Effector memory CD4-positive, alpha-beta T cell (primary cell): ENCODE measurements around the gene MAPKAP1.

Experiments used
- DNase-seq, 3 donors: peaks; one replicate each; pipeline ENCODE4 v3.0.0-alpha.2; 2020
- H3K27ac ChIP-seq: 2 replicates; pipeline ENCODE4 v1.7.0; 2013; ENCODE audit warnings: mild to moderate bottlenecking, low read length, moderate library complexity; ENCODE audit not compliant: insufficient read depth, poor library complexity, severe bottlenecking
- H3K27me3 ChIP-seq: replicated peaks from 2 replicates; pipeline ENCODE4 v1.7.0; 2013; ENCODE audit warnings: mild to moderate bottlenecking, low read length; ENCODE audit not compliant: insufficient read depth, control insufficient read depth, poor library complexity, severe bottlenecking
- H3K36me3 ChIP-seq: 2 replicates; pipeline ENCODE4 v1.7.0; 2013; ENCODE audit warnings: mild to moderate bottlenecking, low read length, moderate library complexity; ENCODE audit not compliant: control insufficient read depth, insufficient read depth
- H3K4me1 ChIP-seq: 2 replicates; pipeline ENCODE4 v1.7.0; 2013; ENCODE audit warnings: low read length, mild to moderate bottlenecking; ENCODE audit not compliant: control insufficient read depth, insufficient read depth, poor library complexity, severe bottlenecking
- H3K4me3 ChIP-seq: 2 replicates; pipeline ENCODE4 v1.7.0; 2013; ENCODE audit warnings: low read length, low read depth, mild to moderate bottlenecking; ENCODE audit not compliant: insufficient read depth, poor library complexity, severe bottlenecking
- H3K9me3 ChIP-seq: 2 replicates; pipeline ENCODE4 v1.7.0; 2013; ENCODE audit warnings: mild to moderate bottlenecking, low read length, moderate library complexity; ENCODE audit not compliant: control insufficient read depth

The MAPKAP1 gene

DNA sequence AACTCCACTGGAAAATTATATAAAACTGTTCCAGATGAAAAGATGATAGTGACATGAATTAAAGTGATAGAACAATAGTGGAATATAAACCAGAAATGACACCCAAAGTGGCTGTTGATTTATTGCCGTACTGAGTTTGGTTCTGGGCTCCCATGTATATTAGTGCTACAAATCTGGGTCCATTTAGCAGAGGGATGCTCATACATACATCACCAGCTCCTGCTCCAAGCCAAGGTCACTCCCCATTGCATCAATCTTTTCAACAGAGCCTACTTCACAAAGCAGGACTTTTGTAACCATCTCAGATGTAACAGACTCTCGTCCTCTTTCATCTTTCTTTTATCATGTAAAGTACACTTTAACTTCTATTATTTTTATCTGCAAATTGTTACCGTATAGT lies 236.8 kb downstream of the MAPKAP1 start:
- Histone ChIP-seq H3K27me3 (no peaks in the 10 kb centered on the region), H3K36me3 (peaks cover 27% of the 10 kb centered on the region), H3K27ac (no peak overlapping the region), H3K4me1 (no peaks in the 10 kb centered on the region), H3K9me3 (no peaks in the 10 kb centered on the region), H3K4me3 (no peak overlapping the region)
- DNase-seq, result no peak

DNA sequence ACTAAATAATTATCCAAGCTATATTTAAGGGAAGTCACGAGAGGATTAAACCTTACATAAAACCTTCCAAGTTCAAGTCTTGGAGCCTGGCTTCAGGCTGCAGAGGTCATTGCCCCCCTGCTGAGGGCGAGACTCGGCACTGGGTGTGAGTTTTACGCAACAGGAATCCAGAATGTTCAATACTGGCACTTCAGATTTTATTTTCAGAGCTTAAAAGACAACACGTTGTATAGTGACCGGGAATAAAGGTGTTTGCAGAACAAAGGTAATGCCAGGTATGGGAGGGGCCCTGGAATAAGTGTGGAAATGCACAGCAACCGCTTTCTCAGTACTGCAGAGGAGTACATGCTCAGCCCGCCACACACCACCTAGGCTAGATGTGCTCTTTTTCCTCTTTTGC lies 238.4 kb downstream of the MAPKAP1 start:
- no peak overlapping the region for H3K27ac ChIP-seq
- H3K4me3 ChIP-seq, result no peak overlapping the region
- H3K4me1 ChIP-seq, result no peaks in the 10 kb centered on the region
- H3K27me3 ChIP-seq, result no peaks in the 10 kb centered on the region
- H3K36me3 ChIP-seq, result peaks cover 27% of the 10 kb centered on the region
- no peaks in the 10 kb centered on the region for H3K9me3 ChIP-seq
- no peak for DNase-seq

DNA sequence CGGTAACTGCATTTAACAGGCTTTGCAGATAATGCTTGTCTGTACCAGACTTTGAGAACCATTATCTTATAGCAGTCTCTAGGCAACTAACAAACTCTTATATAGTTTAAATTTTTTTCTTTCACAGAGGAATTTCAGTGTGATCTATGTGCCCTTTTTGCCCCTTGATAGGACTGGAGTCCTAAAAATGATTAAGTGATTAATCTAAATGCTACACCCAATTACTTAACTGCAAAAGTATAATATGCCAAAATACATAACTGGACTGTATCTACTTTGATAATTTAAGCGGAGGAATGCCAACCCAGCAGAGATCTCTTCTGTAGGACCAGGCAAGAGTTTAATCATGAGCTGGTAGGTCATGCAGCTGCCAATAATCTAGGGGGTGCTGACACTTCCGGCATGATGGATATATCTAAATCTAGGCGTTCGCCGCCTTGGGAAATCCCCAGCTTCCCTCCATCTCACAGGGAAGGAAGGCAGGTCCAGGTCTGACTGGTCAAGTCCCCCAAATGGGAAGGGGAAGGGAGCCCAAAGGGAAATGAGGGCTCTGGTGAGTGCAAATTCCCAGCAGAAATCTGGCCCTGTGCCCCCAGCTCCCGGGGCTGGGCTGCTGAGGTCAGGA lies 239.8 kb downstream of the MAPKAP1 start:
- peaks cover 26% of the 10 kb centered on the region for H3K36me3 ChIP-seq
- H3K4me1 ChIP-seq, result no peaks in the 10 kb centered on the region
- no peak for DNase-seq

DNA sequence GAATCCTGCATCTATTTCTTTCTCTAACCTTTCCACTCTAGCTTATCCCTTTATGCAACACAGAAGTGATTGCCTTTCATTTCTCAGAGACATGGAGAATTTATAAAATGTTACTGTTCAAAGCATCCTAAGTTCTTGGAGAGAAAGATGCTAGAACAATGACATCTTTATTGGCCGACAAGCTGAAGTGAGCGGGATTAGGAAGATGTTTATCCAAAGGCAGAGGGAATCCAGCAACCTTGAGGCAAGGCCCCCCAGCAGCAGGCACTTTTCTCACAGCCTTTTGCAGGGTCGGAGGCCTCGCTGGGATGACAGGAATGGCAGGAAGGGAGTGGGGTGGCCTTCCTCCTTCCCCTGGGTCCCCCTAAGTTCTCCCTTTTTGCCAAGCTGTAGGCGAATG lies 240.6 kb downstream of the MAPKAP1 start:
- Histone ChIP-seq H3K9me3 (no peaks in the 10 kb centered on the region), H3K27me3 (no peaks in the 10 kb centered on the region), H3K4me3 (no peak overlapping the region), H3K4me1 (no peaks in the 10 kb centered on the region), H3K36me3 (peaks cover 22% of the 10 kb centered on the region), H3K27ac (no peak overlapping the region)
- no peak for DNase-seq

More for the DNA sequence above, 239.8 kb downstream of the MAPKAP1 start:
- H3K4me3 ChIP-seq, result no peak overlapping the region
- H3K27ac ChIP-seq, result no peak overlapping the region
- H3K9me3 ChIP-seq, result no peaks in the 10 kb centered on the region
- no peaks in the 10 kb centered on the region for H3K27me3 ChIP-seq

DNA sequence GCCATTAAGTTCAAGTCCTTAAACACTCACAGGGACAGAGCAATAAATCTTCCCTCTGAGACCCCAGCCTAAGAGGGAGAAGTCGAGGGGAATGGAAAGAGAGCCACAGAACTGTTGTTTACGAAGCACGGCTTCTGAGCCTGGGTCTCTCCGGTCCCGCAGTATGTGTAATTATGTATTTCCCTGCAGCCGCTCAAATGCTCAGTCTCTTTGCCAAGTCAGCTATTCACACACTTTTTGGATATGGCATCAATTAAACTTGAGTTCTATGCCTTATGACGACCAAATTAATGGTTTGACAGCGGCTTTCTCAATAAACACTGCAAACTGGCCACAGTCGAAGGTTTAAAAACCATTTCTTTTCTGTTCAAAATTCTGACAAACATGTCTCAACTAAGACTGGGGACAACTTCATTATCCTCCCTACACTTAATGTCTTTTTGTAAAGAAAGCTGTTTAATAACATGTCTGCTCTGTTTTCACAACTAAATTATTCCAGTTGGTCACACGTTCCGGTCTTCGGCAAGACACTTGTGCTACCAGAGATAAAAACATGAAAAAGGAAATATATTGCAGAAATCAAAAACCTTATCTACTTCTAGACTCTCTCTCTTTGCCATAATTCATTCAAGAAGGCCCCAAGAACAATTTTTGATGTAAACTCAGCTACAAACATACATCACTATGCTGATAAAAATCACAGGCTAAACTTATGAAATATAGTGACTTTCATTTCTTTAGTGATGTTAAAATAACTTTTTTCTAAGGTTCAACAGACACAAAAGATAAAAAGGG lies 242.2 kb downstream of the MAPKAP1 start:
- Histone ChIP-seq H3K36me3 (peaks cover 27% of the 10 kb centered on the region), H3K4me3 (no peak overlapping the region), H3K27me3 (no peaks in the 10 kb centered on the region), H3K9me3 (no peaks in the 10 kb centered on the region), H3K27ac (no peak overlapping the region), H3K4me1 (no peaks in the 10 kb centered on the region)
- no peak for DNase-seq

DNA sequence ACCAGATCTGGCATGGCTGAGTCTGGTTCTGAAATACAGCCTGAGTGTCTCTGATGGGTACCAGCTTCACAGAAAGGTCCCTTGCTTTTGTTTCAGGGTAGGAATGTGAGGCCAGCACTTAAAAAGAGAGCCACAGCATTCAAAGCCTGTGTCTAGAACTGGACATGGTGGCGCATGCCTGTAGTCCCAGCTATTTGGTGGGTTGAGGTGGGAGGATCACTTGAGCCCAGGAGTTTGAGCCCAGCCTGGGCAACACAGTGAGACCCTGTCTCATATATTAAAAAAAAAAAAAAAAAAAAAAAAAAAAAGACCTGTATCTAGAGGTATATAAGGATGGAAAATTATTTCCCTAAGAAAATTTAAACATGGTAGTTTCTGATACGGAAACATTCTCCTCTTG lies 243.1 kb downstream of the MAPKAP1 start:
- H3K27me3 ChIP-seq, result no peaks in the 10 kb centered on the region
- DNase-seq, result no peak
- H3K36me3 ChIP-seq, result peaks cover 27% of the 10 kb centered on the region
- H3K4me1 ChIP-seq, result no peaks in the 10 kb centered on the region
- no peaks in the 10 kb centered on the region for H3K9me3 ChIP-seq
- no peak overlapping the region for H3K4me3 ChIP-seq
- no peak overlapping the region for H3K27ac ChIP-seq

DNA sequence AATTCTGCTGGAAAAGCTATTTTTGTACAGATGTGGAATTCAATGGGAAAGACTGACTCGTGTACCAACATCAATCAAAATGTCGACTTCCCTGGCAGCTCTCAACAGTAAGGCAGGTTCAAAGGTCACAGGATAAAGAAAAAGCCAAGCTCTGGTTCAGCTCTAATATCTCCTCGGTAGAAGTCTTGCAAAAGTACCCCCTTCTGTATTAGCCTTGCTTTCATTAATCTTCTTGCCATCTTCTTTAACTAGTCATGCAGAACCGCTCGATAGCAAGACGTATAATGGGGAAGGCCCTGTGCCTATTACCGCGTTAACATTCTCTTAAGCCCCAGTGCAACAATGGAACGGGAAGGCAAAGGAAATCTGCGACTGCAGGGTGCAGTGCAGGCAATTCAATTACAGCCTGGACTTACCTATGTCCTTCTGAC lies 244.1 kb downstream of the MAPKAP1 start:
- H3K9me3 ChIP-seq, result no peaks in the 10 kb centered on the region
- no peaks in the 10 kb centered on the region for H3K27me3 ChIP-seq
- no peak overlapping the region for H3K27ac ChIP-seq
- no peak for DNase-seq
- peaks cover 17% of the 10 kb centered on the region for H3K36me3 ChIP-seq
- no peak overlapping the region for H3K4me3 ChIP-seq
- H3K4me1 ChIP-seq, result no peaks in the 10 kb centered on the region

DNA sequence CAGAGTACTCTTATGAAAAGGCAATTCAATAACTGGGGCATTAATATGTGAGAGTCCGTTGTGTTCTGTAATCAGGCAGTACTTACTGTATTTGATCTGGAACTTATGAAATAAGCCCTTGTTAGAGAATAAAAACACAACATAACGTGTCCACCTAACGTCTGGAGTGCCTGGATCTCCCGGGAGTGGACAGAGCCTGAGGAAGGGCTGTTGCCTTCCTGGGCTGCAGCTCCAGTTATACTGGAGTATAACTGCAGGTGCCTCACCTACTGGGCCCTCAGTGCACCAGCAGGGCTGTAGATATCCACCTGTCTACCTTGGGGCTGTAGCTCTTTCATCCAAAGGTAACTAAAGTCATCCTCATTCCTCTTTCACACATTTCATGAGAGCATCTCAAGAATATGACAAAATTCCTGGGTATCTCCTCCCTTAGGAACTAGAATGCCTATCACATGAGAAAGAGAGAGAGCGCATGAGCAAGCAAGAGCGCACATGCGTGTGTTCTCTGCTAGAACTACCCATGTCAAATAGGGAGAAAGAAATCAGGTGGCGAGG lies 245.3 kb downstream of the MAPKAP1 start:
- Histone ChIP-seq H3K27me3 (no peaks in the 10 kb centered on the region), H3K4me3 (no peak overlapping the region), H3K27ac (no peak overlapping the region), H3K36me3 (peaks cover 6% of the 10 kb centered on the region), H3K9me3 (no peaks in the 10 kb centered on the region), H3K4me1 (no peaks in the 10 kb centered on the region)
- no peak for DNase-seq

DNA sequence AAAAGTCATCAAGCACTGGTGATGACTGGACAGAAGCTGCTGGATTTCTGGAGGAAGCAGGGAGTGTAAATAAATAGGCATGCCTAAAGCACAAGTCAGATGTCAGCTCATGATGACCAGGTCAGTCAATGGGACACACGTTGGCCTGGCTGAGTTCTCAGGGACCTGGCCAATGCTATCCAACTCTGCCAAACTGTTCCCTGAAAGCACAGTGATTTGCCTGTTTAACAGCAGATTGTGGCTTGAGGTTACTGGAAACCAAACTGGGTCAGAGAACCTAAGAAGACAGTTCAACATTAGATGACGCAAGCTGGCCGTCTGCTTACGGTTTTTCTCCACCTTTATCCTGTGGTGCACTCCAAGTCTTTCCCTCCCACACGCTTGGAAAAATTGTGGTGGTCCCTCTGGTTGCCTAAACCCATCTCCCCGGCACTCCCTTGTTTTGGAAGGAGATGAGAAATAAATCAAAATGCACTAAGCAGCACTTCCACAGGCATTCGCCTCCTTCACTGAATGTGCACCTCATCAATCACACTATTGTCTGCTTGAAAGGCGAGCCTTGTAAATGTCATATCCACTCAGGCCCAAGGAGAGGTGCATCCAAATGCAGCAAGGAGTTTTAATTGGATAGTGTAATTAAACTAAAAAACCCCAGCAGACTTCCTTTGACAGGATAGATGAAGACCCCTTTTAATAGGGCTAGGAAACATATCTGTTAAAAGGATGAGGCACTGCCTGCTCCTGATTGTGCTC lies 245.9 kb downstream of the MAPKAP1 start:
- H3K27ac ChIP-seq, result no peak overlapping the region
- no peak overlapping the region for H3K4me3 ChIP-seq
- no peaks in the 10 kb centered on the region for H3K4me1 ChIP-seq
- DNase-seq, result no peak
- H3K36me3 ChIP-seq, result peaks cover 6% of the 10 kb centered on the region
- H3K27me3 ChIP-seq, result no peaks in the 10 kb centered on the region
- H3K9me3 ChIP-seq, result no peaks in the 10 kb centered on the region
